WERI-Rb-1 (cell line): ENCODE data around the gene HOXD8.

Experiments used
- DNase-seq: peaks from one replicate; pipeline ENCODE4 v3.0.0-alpha.2; 2020
- H3K27ac ChIP-seq: fragments of 250-450 bp; sonication (Bioruptor Pico); 2 replicates; pipeline ENCODE4 v1.5.1; 2020; ENCODE audit warnings: mild to moderate bottlenecking, moderate library complexity
- H3K27me3 ChIP-seq: fragments of 250-450 bp; sonication (Bioruptor Pico); 2 replicates; pipeline ENCODE4 v1.5.1; 2021; ENCODE audit warnings: mild to moderate bottlenecking, low read depth, moderate library complexity; ENCODE audit not compliant: insufficient read depth, severe bottlenecking
- H3K36me3 ChIP-seq: fragments of 250-450 bp; sonication (Bioruptor Pico); 2 replicates; pipeline ENCODE4 v1.5.1; 2020; ENCODE audit warnings: mild to moderate bottlenecking, moderate library complexity
- H3K4me3 ChIP-seq: 2 replicates; pipeline ENCODE4 v1.5.1; 2011; ENCODE audit warnings: low read depth, mild to moderate bottlenecking, control low read depth, low read length
- H3K9me3 ChIP-seq: fragments of 250-450 bp; sonication (Bioruptor Pico); 2 replicates; pipeline ENCODE4 v1.5.1; 2021; ENCODE audit warnings: mild to moderate bottlenecking, moderate library complexity; ENCODE audit not compliant: severe bottlenecking
- TF ChIP-seq, protein P1 (sequence below): IDR thresholded peaks from 2 replicates; pipeline ENCODE4 v1.5.1; 2011; ENCODE audit warnings: low read depth, mild to moderate bottlenecking, control low read depth, inconsistent platforms, low read length

Gene HOXD8

GRCh38 chr2:176100547-176101140 is 28.9 kb upstream of the HOXD8 start:
- DNase-seq = no peak
- H3K27me3 ChIP-seq = peaks cover 100% of the 10 kb centered on the region
- TF ChIP-seq, protein P1, sequence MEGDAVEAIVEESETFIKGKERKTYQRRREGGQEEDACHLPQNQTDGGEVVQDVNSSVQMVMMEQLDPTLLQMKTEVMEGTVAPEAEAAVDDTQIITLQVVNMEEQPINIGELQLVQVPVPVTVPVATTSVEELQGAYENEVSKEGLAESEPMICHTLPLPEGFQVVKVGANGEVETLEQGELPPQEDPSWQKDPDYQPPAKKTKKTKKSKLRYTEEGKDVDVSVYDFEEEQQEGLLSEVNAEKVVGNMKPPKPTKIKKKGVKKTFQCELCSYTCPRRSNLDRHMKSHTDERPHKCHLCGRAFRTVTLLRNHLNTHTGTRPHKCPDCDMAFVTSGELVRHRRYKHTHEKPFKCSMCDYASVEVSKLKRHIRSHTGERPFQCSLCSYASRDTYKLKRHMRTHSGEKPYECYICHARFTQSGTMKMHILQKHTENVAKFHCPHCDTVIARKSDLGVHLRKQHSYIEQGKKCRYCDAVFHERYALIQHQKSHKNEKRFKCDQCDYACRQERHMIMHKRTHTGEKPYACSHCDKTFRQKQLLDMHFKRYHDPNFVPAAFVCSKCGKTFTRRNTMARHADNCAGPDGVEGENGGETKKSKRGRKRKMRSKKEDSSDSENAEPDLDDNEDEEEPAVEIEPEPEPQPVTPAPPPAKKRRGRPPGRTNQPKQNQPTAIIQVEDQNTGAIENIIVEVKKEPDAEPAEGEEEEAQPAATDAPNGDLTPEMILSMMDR = no peak

GRCh38 chr2:176101216-176101830 is 28.2 kb upstream of the HOXD8 start:
- H3K27me3 ChIP-seq = peaks cover 100% of the 10 kb centered on the region

More at GRCh38 chr2:176100547-176101140, 28.9 kb upstream of the HOXD8 start:
- H3K36me3 ChIP-seq = no peaks in the 10 kb centered on the region
- H3K27ac ChIP-seq = no peak overlapping the region
- peaks cover 14% of the 10 kb centered on the region for H3K9me3 ChIP-seq
- no peak overlapping the region for H3K4me3 ChIP-seq

DNA sequence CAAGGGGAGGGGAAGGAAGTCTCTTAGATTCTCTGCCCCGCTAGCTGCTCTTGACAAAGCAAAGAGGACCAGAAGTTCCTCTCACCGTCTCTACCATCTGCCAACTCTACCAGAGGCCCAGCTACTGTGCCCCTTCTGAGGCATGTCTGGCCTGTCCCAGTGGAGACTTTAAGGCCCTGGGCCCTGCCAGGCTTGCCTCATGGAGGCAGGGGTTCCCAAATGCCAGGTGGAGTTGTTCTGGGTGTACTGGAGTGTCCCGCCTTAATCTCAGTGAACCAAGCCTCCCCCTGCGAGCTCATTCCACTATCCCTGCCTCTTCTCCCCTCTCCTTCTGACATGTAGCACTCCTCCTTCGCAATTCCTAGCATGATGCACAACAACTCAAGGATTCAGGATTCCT is 27.7 kb upstream of the HOXD8 start:
- H3K9me3 ChIP-seq = peaks cover 14% of the 10 kb centered on the region
- TF ChIP-seq, protein P1 = no peak
- H3K27ac ChIP-seq = no peak overlapping the region
- DNase-seq = no peak
- H3K4me3 ChIP-seq = no peak overlapping the region
- no peaks in the 10 kb centered on the region for H3K36me3 ChIP-seq
- H3K27me3 ChIP-seq = peaks cover 100% of the 10 kb centered on the region

More at GRCh38 chr2:176101216-176101830, 28.2 kb upstream of the HOXD8 start:
- TF ChIP-seq, protein P1 = no peak
- Histone ChIP-seq H3K27ac (no peak overlapping the region), H3K4me3 (no peak overlapping the region), H3K9me3 (peaks cover 14% of the 10 kb centered on the region), H3K36me3 (no peaks in the 10 kb centered on the region)
- DNase-seq = no peak

DNA sequence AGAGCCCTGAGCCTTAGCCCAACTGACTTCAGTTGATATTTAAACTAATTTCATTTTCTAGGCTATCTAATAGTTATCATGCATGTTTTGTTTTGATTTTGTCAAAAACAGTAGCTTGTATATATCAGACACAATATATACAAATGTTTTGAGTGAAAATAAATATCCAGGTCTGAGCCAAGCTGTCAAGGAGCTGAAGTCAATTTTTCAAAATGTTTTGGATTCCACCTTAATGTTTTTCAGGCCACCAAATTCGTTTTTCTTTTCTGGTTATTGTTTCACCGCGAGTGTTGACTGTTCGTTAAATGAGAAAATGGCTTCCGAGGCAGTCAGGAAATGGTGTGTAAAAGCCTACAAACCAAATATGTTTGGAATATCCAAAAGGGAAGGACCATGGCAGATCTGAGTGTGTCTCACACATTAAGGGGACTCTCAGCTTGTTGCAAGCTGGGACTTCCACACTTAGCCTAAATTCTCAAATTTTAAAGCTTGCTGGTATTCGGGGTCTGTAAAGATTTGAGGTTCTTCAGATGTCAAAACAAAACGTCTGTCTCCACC is 27.1 kb upstream of the HOXD8 start:
- TF ChIP-seq, protein P1 = no peak
- H3K27ac ChIP-seq = no peak overlapping the region
- peaks cover 17% of the 10 kb centered on the region for H3K9me3 ChIP-seq
- H3K27me3 ChIP-seq = peaks cover 99% of the 10 kb centered on the region
- H3K36me3 ChIP-seq = no peaks in the 10 kb centered on the region
- DNase-seq = no peak
- H3K4me3 ChIP-seq = no peak overlapping the region

- Histone ChIP-seq H3K4me3 (no peak overlapping the region), H3K9me3 (peaks cover 17% of the 10 kb centered on the region), H3K27me3 (peaks cover 92% of the 10 kb centered on the region), H3K36me3 (no peaks in the 10 kb centered on the region), H3K27ac (no peak overlapping the region)
- no peak for DNase-seq
- TF ChIP-seq, protein P1 = no peak
These were observed 26.3 kb upstream of the HOXD8 start for GRCh38 chr2:176103194-176103593.
